Fibroblast of peridontal ligament (primary cell): ENCODE data around the gene SLAIN2.

Source experiments
- DNase-seq: peaks from one replicate; pipeline ENCODE4 v3.0.0-alpha.2; 2010; ENCODE audit errors: extremely low read depth

The SLAIN2 gene

GRCh38 chr4:48334236-48334635 lies 7.1 kb upstream of the SLAIN2 start:
- DNase-seq = no peak

GRCh38 chr4:48334900-48335384 lies 6.4 kb upstream of the SLAIN2 start:
- peak; percentile 47 for DNase-seq

GRCh38 chr4:48336146-48336870 lies 5.0 kb upstream of the SLAIN2 start:
- DNase-seq = peak; percentile 44

- DNase-seq = no peak
Observed at GRCh38 chr4:48337731-48338130, 3.6 kb upstream of the SLAIN2 start.

- no peak for DNase-seq
Observed at GRCh38 chr4:48339642-48340041, 1.7 kb upstream of the SLAIN2 start.

- peak; percentile 76 for DNase-seq
Observed at GRCh38 chr4:48340276-48340964, 909 bp upstream of the SLAIN2 start.

- DNase-seq = no peak
Observed at GRCh38 chr4:48341776-48342605, 662 bp downstream of the SLAIN2 start.

GRCh38 chr4:48342606-48342880 lies 1.2 kb downstream of the SLAIN2 start:
- DNase-seq = no peak

DNA sequence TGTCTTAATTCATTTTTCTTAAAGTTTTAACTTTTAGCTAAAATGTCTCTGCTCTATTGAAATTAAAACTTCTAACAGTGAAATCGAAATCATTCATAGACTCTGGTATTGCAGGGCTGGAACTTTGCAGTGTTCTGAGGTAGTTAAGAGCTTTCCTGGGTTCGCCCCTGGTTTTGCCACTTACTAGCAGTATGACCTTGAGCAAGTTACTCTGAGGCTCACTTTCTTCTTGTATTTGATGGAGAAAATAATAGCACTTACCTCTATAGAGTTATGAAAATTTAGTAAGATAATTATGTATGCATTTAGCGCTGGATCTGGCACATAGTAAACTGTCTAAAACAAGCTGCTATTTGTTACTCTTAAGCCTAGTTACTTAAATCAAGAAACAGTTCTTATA lies 1.7 kb downstream of the SLAIN2 start:
- DNase-seq = no peak

GRCh38 chr4:48343551-48343950 lies 2.2 kb downstream of the SLAIN2 start:
- DNase-seq = no peak

DNA sequence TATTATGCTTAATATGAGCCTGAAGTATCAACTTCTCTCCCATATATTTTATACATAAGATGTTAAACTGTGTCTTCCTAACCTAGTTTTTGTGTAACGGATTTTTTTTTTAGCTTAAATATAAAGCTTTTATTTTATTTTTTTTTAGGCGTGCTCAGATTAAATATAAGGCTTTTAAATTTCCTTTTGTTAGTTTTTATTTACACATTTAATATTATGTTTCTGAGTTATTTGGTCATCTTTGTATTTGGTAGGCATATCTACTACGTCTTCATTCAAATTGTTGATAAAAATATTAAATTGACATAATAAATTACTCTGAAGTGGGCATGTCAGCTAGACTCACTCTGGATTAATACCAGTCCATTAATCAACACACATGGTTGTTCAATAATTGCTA lies 4.2 kb downstream of the SLAIN2 start:
- DNase-seq = no peak

- DNase-seq = no peak
Observed at GRCh38 chr4:48346594-48346993, 5.3 kb downstream of the SLAIN2 start.

- no peak for DNase-seq
Observed at GRCh38 chr4:48347282-48347921, 6.1 kb downstream of the SLAIN2 start.

DNA sequence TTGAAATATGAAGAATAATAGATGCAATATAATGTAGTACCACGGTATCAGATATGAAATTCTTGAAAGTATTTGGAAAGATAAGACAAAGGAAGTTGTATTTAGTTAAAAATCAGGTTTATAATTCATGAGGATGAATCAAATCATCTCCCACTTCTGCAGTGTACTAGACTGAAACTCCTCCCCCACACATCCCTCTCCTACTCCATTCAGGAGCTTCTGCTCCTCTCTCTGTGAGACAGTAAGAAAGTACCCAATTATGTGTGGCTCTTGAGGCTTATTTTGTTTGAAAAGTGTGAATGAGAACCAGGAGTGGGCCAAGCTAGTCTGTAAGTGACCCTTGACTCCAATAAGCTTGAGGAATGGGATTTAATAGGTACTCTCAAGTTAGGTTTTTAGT lies 9.5 kb downstream of the SLAIN2 start:
- DNase-seq = no peak

GRCh38 chr4:48352793-48353192 lies 11.5 kb downstream of the SLAIN2 start:
- no peak for DNase-seq

GRCh38 chr4:48356355-48356754 lies 15.0 kb downstream of the SLAIN2 start:
- no peak for DNase-seq

DNA sequence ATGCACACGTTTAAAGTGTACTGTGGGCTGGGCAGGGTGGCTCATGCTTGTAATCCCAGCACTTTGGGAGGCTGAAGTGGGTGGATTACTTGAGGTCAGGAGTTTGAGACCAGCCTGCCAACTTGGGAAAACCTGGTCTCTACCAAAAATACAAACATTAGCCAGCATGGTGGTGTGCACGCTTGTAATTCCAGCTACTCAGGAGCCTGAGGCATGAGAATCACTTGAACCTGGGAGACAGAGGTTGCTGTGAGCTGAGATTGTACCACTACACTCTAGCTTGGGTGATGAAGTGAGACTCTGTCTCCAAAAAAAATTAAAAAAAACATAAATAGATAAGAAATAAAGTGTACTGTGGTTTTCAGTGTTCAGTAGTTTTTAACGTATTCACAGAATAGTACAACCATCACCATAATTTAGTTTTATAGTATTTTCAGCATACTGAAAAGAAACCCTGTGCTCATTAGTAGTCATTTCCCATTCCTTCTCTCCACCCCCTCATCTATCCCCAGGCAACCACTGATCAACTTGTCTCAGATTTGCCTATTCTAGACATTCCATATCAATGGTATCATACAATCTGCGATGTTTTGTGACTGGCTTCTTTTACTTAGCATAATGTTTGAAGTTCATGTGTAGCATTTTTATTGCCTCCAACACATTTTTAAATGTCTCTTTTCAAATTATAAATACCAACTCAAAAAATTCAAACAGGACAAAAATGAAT lies 19.1 kb downstream of the SLAIN2 start:
- DNase-seq = peak; percentile 83

- DNase-seq = peak; percentile 39
Observed at GRCh38 chr4:48361012-48361400, 19.7 kb downstream of the SLAIN2 start.

GRCh38 chr4:48366611-48367010 lies 25.3 kb downstream of the SLAIN2 start:
- DNase-seq = no peak

GRCh38 chr4:48367016-48367415 lies 25.7 kb downstream of the SLAIN2 start:
- DNase-seq = no peak

DNA sequence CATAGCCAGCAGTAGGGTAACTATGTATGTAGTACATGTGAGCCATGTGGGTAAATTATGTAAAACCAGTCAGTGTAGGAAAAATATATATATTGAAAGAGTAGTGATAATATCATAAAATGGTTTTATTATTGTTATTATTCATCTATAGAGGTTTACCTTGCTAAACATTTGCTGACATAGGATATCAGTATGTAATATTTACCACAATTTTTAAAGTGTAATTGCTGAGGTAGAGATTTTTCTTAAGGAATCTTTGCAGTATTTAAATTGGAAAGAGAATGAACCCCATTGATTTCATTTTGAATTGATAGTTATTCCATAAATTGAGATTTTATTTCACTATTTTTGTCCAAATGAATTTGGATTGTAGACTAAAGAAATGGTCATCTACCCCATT lies 27.1 kb downstream of the SLAIN2 start:
- DNase-seq = no peak

DNA sequence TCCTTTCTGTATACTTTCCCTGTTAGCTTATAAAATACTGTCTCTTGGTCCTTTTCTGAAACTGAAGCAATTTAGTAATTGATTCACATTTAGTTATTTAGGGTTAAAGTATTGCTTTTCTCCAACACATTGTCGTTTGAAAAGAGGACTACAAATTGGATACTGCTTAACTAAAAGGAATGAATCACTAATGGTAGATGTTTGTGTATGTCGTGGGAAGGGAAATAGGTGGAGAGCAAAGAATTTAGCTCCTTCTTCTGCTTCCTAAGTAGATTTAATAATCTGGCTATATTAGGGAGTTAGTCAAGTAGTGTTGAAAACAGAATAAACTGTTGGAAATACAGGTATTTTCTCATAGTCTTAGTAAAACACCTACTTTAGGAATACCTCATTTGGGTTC lies 27.9 kb downstream of the SLAIN2 start:
- no peak for DNase-seq
